SIG-M5 (cell line): ENCODE measurements around the gene RGPD3.
"Not testable (repeated sequence)": the region's sequence is repeated elsewhere in the genome, so short reads cannot be mapped to it uniquely, and the experiment has no call there.

ENCODE experiments used
- DNase-seq: peaks from one replicate; lab custom pipeline; 2025; lab: John Stamatoyannopoulos, UW

Gene RGPD3

DNA sequence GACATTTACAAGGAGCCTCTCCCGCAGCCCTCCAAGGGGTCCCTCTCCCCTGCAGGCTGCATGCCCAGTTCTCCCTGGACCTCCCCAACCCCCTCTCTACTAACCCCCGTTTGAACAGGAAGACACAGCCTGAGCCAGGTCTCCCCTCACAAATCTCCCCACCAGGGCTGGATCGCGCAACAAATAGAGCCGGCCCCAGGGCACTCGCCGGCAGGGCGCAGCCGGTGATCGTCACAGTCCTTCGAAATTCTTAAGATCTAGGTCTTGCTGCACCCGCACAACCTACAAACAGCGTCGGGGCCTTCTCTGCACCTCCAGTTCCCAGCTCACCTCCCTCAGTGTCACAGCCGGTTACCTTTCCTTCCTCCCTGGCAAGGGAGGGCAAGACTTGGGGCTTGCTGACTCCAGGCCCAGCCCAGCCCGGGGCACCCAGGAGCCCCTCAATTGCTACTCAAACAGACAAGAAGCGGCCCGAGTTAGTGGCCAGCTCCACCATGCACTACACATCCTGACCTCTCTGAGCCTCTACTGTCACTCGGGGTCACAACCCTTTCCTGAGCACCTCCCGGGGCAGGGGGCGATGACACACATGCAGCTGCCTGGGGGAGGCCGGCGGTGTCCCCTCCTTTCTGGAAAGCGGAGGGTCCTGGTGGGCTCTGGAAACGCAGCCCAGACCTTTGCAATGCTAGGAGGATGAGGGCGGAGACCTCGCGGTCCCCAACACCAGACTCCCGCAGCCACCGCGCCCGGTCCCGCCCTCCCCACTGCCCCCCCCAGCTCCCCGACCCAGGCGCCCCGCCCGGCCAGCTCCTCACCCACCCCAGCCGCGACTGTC is 18.6 kb upstream of the RGPD3 start, which contains the start of gene CD8B2:
TSS of gene CD8B2 (plus strand) at position 814 of the 835 bp plus-strand sequence. CDS start 63 bp downstream, outside the sequence.
- DNase-seq: not testable (repeated sequence)

DNA sequence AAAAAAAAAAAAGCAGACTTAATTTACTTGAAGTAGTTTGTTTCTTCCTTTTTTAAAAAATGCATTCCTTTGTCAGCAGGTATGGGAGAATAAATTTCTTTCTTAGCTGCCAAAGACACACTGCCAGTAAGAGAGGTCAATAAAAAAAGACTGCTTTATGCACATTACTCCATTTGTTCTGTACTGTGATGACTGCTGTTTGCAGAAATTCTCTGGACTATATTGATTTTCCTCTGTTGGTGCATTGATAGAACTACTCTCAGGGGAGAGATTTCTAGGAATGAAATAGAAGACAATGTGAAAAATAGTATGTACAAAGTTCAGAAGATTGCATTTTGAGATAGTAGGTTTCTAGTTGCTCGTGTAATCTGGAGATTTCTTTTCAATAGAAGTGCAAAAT is 11.3 kb upstream of the RGPD3 start:
- not testable (repeated sequence) for DNase-seq

DNA sequence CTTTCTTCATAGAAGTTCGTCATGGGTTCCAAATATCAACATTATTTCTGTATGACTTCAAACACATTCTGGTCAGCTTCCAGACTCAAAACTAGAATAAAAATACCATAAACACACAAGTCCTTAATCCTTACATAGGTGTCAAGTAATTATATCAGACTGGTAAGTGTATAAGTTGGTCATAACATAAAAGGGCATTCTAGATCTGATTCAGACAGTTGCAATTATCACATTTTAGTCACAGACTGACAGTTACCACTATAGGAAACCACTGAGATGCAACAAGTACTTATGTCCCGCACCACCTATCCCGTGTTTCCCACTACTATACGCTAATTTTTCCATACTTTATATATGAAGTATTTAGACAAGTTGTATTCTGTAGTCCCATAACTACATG is 9.4 kb upstream of the RGPD3 start:
- not testable (repeated sequence) for DNase-seq

DNA sequence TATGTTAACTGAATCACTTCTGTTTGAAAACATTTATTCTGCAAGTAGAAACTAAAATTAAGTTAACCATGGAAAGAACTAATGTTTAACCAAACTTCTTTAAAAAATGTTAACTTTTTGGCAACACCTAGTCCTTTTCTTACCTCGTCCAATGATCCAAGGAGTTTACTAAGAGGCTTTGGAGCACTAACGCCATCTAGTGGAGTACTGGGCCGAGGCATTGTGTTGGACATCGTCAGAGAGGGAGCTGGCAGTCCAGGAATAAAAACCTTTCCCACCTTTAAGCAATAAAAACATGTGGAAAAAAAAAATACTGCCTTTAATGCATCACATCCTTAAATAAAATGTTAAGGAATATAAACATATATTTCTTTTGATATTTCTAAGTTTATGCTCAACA is 2.4 kb upstream of the RGPD3 start:
- not testable (repeated sequence) for DNase-seq

DNA sequence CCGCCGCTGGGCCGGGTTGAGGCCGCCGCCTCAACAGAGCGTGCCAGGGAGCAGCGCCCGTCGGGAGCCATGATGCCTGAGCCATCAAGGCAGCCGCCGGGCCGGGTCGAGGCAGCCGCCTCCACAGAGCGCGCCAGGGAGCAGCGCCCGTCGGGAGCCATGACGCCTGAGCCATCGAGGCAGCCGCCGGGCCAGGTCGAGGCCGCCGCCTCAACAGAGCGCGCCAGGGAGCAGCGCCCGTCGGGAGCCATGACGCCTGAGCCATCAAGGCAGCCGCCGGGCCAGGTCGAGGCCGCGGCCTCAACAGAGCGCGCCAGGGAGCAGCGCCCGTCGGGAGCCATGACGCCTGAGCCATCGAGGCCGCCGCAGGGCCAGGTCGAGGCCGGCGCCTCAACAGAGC is 697 bp downstream of the RGPD3 start:
- DNase-seq: not testable (repeated sequence)

DNA sequence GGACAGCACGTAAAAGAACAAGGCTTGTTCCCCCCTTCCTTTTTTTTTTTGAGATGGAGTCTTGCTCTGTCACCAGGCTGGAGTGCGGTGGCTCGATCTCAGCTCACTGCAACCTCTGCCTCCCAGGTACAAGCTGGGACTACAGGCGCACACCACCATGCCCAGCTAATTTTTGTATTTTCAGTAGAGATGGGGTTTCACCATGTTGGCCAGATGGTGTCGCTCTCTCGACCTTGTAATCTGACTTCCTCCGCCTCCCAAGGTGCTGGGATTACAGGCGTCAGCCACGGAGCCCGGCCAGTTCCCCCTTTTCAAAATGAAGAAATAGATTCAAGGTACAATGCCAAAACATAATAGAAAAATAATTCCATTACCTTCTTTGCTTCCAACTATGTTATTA is 6.3 kb downstream of the RGPD3 start:
- DNase-seq: not testable (repeated sequence)

DNA sequence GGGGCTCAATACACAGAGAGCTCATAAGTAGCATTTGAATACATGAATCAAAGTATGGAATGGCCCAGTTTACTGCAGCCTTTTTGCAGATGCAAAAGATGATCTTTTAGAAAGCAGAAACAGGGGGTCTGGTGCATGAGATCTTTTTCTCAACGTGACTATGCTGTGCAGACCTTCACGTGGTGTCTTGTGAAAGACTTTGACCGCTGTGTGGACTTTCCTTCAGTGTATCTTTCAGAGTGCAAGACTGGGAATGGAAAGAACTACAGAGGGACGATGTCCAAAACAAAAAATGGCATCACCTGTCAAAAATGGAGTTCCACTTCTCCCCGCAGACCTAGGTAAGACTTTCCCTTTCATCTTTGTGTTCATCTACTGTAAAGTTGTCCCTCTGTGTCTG is 77.5 kb downstream of the RGPD3 start:
- DNase-seq: not testable (repeated sequence)

DNA sequence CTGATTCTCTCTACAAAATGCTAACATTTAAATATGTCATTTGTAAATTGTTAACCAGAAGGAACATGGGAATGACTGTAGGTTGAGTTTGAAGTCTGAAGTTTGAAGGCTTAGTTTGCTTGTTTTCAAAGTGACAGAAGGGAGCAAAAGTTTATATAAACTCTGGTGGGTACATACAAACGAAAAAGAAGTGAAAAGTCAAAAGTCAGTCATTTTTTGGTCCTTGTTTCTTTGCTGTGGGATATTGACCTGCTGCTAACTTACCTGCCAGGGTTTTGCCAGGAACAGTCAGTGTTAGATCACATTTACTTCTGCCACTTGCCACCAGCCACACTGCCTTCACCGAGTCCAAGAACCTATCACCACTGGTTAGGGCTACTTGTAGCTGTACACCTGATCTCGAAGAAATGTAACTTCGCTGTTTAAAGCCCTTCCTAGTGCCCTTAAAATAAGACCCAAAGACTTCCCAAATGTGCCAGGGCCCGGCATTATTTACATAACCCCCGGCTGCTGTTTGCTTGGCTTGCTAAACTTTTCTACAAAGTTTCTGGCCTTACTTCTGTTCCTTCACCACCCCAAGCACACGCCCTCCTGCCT is 79.3 kb downstream of the RGPD3 start:
- DNase-seq: not testable (repeated sequence)

DNA sequence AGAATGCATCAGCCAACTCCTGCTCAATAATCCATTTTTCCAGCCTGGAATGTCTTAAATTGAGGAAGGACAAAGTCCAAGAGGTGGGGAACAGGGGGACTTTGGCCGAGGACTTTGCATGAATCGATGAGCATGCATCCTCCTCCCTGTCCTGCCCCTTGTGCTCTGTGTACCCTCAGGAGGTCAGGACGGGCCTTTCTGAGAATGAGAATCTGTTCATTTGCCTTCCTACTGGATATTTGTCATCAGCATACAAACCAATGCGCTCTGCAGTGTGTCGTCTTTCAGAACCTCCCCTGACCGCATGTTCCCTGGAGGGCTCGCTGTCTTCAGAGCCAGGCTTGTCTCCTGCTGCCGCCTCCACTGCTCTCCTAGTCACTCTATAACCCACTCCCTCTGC is 83.7 kb downstream of the RGPD3 start:
- DNase-seq: not testable (repeated sequence)

DNA sequence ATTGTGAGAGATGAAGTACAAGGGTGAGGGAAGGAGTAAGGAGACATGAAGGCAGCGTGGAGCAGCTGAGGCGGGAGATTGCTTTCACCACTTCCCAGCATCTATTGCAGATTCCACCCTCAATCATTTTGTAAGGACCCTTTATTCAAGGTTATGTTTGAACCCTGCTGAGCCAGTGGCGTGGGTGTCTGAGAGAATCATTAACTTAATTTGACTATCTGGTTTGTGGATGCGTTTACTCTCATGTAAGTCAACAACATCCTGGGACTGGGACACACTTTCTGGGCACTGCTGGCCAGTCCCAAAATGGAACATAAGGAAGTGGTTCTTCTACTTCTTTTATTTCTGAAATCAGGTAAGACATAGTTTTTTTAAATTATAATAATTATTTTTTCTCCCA is 86.3 kb downstream of the RGPD3 start:
- DNase-seq: not testable (repeated sequence)

DNA sequence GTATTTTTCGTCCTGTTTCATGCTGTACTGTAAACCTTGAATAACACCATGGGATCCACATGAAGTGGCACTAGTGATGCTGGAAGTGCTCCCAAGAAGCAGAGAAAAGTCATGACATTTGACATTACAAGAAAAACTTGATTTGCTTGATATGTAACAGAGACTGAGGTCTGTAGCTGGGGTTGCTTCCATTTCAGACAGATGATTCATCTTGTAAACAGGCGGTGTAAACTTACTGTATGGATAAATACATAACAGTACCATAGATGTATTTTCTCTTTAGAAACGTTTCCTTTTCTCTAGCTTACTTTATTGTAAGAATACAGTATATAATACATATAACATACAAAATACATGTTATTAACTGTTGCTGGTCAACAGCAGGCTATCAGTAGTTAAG is 88.6 kb downstream of the RGPD3 start:
- DNase-seq: not testable (repeated sequence)

DNA sequence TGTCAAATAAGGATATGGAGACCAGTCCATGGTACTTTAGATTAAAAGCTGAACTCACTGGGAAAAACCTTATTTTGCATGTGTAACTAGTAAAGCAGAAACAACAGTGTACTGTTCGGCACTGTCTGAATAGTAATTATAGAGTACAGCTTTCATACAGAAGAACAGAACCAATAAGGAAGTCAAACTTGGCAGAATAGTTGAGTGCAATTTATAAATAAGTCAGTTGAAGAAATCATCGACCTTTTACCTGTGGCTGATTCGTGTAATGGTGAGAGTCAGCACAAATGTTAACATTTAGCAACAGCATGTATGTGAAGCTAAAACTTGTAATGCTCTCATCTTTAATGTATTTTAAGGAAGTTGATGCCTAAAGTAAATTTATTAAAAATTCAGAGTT is 99.0 kb downstream of the RGPD3 start:
- not testable (repeated sequence) for DNase-seq

DNA sequence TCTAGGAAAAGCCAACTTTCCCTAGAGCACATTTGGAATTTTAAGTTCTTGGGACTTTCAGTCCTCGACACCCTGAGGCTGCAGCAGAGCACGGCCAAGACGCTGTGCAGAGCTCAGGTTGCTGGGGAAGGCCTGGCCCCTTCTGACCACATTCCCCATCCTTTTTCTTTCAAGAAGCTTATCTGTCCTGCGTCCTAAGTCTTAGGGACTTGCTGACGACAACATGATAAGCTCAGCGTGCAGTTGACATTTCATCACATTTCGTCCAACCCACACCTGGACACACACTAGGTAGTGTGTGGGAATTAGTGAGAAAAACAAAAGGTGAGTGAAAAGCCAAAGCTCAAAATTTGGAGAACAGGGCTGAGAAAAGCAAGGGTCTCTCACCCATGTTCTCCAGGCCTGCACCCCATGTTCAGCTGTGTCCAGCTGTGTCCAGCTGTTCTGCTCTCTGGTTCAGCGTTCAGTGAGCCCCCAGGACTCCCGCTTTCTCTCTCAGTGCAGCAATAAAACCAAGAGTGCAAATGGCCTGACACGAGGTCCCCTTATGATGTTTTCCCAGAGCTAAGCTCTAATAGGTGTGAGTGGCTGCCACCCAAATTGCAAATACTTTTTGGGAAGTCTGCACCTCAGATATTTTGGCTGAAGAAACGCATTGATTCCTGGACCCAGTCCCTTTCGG is 101.9 kb downstream of the RGPD3 start:
- no peak for DNase-seq

DNA sequence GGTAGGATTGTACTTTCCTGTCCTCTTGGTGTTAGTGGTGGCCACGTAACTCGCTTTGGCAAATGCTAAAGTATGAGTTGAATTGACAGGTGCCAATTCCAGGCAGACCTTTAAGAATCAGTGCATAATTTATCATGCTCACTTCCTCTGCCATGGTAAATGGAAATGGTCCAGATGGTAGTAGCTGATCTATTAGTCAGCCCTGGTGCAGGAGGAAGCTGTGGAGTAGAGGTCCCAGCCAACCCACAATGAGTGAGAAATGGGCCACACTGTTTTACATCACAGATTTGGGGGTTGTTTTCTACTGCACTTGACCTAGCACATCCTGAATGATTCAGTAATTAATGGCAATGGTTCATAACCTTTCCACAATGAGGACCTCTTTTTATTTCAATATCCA is 104.4 kb downstream of the RGPD3 start:
- DNase-seq: no peak

DNA sequence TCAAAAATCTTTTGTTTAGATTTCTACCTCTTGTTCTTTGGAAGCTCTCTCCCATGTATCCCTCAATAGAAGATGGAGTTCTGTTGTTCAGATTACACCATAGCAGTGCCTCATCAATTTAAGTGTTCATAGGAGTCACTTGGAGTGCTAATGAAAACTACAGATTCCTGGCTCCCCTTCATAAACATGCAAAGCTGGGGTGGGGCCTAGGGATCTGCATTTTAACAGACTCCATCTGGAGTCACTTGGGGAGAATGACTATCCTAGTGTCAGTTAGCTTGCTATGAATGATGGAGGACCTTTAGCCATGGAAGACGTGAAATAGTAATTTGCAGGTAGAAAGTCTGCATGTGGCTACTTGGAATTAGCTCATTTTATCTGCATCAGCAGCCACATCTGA is 105.4 kb downstream of the RGPD3 start:
- no peak for DNase-seq

DNA sequence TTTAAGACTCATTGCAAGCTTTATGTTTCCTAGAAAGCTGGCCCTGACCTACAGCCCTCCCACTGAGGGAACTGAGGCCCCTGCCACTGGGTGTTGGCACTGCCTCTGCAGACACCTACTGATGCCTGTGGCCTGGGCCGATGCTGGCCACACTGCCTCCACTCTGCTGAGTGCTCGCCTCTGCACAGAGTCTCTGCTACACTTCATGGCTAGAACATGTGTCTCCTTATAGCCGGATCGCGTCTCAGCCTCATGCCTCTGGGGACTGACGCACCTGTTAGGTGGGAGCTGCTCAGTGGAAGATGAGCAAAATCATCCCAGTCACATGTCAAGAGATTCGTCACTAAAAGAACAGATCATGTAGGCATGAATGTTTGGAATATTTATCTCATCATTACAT is 108.7 kb downstream of the RGPD3 start:
- no peak for DNase-seq

DNA sequence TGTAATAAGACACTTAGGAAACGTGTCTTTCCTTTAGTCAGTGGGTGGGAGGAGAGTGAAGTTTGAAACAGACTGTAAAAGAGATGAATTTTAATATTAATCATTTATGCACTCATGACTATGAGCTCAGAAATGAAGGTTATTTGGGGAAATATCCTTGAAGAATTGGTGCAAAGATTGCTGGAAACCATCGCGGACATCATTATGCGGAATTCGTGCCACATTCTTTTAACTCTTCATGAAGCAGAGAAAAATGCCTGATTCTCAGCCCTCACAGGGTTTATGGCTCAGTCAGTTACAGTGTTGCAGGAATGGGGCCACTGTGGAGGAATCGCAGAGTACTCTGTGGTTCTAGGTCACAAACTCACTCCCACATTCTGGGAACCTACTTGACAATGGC is 109.7 kb downstream of the RGPD3 start:
- DNase-seq: no peak

DNA sequence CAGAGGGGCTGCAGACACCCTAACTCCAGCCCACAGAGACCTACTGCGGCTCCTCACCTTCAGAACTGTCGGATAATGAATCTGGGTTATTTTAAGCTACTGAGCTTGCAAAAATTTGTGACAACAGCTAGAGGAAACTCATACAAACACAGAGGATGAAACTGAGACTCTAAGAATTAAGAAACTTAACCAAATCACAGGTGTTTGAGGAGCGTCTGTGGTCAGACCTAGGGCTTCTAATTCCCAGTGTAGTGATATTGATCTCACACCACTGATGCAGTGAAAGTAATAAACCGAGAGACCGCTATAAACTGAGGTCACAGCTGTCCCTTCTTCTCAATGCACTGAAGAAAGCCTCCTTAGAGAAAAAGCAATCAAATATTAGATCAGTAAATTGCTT is 110.1 kb downstream of the RGPD3 start:
- no peak for DNase-seq

DNA sequence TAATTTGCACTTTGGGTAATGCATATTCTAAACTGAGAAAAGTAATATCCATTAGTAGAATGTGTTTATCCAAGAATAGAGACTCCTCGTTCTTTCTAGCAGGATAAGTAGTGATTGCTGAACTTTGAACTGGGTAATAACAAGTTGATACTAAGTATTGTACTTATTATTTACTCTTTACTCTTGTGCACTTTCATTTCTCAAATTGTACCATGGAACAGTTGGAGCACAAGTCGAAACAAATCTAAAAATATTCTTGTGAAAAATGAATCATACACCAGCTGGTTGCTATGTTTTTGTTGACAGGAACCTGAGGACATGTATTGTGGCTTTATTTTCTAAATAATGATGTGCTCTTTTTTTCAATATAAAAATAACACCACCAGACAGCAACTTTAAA is 111.9 kb downstream of the RGPD3 start:
- DNase-seq: no peak

DNA sequence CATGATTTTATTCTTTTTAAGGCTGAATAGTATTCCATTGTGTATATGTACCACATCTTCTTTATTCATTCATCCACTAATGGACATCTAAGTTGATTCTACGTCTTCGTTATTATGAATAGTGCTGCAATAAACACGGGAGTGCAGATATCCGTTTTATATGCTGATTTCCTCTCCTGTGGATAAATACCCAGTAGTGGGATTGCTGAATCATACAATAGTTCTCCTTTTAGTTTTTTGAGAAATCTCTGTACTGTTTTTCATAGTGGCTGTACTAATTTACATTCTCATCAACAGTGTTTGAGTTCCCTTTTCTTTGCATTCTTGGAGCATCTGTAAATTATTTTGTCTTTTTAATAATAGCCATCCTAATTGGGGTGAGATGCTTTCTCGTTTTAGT is 114.5 kb downstream of the RGPD3 start:
- no peak for DNase-seq

DNA sequence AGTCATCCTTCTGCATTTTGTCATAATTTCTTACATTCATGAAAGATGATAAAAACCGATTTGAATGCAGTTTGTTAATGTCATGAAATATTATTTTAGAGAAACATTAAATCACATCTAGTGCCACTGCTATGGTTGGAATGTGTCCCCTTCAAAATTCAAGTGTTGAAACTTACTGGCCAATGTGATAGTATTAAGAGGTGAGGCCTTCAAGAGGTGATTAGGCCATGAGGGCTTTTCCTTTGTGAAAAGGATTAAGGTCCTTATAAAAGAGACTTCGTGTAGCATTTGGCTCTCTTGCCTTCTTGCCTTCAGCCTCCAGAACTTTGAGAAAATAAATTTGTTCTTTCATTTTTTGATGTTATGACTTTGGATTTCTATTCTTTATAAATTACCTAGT is 117.2 kb downstream of the RGPD3 start:
- no peak for DNase-seq

DNA sequence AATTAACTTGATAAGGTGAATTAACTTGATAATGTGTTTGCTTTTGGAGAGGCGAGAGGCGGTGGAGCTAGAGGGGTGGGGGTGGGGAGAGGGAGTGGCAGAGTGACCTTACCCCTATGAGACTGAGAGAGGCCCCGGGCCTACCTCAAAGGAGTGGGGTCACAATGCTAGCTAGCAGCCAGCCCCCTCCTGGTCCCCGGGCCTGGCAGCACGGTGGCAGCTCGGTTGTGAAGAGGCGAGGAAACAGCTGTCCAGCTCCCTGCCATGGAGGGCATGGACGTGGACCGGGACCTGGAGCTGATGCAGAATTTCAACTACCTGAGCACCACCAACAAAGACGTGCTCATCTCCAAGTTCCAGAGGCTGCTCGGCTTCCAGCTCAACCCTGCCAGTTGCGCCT is 123.9 kb downstream of the RGPD3 start:
- no peak for DNase-seq

DNA sequence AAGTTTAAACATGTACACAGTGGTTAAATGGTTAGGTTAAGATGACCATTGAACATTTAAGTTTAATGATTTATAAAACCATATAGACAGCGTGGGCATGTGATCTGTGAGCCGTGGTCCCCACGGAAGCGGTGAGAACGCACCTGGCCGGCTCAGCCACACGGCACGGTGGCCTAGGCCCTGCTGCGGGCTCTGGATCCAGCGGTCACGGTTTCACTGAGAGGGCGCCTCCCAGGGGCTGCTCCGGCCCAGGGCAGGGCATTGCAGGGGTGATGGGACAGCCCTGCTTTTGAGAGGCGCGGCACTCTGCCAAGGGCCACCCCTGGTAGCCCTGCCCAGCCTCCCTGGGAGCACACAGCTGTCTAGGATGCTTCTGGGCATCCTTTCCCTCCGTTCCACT is 124.9 kb downstream of the RGPD3 start:
- no peak for DNase-seq
